HS-27A (cell line): ENCODE measurements around the gene KRT7.

Source experiments
- DNase-seq: peaks from one replicate; pipeline ENCODE4 v3.0.0-alpha.2; 2012; ENCODE audit warnings: low read depth, missing footprints

Gene KRT7

GRCh38 chr12:52211716-52212585, 21.1 kb upstream of the KRT7 start:
- no peak for DNase-seq

DNA sequence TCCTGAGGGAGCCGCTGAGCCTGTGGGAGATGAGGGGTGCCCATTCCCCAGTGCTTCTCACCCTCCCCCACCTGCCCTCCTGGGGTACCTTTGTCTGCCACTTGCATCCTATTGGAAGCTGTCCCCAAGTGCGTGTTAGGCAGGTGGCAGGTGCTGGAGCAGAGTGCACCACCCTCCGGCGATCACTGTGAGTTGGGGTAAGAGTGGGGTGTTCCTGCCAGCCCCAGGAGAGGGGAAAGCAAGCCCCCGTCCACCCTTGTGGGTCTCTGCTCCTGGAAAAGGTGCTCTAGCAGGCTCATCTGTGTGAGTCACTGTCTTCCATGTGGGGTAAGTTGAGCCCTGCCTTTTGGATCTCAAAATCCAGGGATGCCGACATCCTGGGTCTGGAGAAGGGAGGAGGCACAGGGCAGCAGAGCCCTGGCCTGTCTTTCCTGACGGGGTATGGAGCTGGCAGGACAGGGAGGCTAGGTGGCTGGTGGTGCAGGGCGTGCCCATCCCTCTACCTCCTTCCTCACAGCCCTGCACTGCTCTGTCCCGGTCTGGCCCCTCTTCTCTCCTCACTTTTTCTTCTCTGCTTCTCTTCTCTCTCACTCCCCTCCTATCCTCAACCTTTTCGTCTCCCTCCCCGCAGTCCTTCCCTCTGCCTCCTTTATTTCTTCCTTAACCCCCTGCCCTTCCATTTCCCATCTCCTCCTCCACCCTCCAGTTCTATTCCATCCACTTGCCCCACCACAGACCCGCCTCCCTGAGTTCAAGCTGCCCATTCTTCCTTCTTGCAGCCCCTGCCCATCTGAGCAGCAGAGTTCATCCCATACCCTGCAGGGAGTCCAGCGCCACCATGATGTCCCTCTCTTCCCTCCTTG, 20.1 kb upstream of the KRT7 start:
- DNase-seq, result no peak

- no peak for DNase-seq
Measured at GRCh38 chr12:52213564-52214420, 19.3 kb upstream of the KRT7 start.

- DNase-seq, result no peak
Measured at GRCh38 chr12:52214421-52214802, 18.6 kb upstream of the KRT7 start.

DNA sequence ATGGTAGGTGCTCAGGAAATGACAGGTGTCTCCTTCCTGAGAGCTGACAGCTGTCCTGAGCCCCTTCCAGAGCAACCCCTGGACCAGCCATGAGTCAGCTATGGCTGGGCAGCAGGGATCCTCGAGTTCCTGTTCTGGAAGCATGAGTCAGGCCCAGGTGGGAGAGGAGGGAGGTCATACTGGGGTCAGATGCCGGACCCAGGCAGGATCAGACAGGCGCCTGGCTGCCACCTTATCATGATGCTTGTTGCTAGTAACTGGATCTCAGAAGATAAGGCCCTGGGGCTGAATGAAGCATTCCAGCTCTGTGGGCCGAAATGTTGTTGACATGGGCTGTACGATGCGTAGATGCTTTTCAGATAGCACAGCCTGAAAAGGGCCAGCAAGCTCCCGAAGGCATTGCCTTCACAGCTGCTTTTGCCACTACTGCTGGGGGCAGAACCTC, 17.4 kb upstream of the KRT7 start:
- DNase-seq, result no peak

- no peak for DNase-seq
Measured at GRCh38 chr12:52216100-52216499, 16.9 kb upstream of the KRT7 start.

GRCh38 chr12:52216807-52217206, 16.2 kb upstream of the KRT7 start:
- DNase-seq, result no peak

- no peak for DNase-seq
Measured at GRCh38 chr12:52217223-52217622, 15.8 kb upstream of the KRT7 start.

GRCh38 chr12:52218001-52218400, 15.0 kb upstream of the KRT7 start:
- no peak for DNase-seq

- DNase-seq, result no peak
Measured at GRCh38 chr12:52220477-52220876, 12.6 kb upstream of the KRT7 start.

DNA sequence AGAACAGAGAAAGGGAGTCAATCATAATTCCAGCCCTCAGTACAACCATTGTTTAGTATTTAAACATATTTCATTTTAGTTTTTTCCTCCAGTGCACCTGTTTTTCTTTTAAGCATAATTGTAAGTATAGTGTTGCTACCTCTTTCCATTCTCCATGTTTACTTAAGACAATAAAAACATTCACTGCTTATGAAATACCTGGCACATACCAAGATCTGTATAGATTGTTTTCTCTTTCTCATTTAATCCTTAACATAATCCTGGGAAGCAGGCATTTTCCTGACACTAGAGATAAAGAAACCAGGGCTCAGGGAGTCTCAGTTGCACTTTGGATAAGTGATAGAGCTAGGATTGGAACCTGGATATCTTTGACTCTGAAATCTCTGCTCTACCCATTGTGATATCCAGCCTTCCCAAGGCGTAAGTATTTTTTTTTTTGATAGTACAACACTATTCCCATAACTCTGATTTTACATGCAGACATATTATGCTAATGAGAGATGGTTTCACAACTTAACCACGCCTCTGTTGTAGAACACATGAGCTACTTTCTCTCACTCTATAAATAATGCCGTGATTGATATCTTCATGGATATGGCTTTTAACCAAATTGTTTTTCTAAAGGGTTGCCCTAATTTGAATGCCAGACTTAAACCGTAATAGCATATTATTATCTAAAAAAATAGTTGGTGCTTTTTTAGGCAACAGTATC, 11.8 kb upstream of the KRT7 start:
- no peak for DNase-seq

DNA sequence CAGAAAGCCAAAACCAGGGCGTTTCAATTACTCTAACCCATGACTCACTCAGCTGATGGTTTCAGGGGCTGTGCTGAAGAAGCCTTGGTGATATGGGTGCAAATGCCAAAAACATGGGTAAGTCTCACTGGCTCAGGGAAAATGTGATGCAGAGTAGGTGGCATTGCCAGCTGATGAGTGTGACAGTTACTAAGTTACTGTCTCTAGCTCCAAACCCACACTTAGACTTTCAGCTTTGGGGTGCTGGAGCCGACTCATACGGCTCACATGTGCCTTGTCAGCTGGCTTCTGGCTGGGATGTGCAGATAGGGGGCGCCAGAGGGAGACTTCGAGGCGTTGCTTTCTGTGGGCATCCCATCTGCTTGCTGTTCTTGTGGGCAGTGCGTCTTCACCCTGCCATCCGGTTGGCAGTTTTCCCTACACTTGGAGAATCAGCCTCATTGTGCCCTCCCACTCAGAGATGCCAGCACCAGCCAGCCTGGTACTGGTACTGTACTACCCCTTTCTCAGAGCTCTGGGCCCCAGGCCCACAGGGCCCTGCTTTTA, 11.1 kb upstream of the KRT7 start:
- DNase-seq, result peak; percentile 71

DNA sequence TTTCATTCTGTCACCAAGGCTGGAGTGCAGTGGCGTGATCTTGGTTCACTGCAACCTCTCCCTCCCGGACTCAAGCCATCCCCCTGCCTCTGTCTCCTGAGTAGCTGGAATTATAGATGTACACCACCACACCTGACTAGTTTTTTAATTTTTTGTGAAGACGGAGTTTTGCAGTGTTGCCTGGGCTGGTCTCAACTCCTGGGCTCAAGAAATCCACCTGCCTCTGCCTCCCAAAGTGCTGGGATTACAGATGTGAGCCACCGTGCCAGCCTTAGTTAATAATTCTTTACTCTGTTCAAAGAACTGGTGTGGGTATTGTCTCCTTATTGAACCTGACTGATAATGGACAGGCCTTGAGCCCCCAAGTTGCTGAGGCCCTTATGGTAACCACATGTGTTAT, 10.4 kb upstream of the KRT7 start:
- no peak for DNase-seq

DNA sequence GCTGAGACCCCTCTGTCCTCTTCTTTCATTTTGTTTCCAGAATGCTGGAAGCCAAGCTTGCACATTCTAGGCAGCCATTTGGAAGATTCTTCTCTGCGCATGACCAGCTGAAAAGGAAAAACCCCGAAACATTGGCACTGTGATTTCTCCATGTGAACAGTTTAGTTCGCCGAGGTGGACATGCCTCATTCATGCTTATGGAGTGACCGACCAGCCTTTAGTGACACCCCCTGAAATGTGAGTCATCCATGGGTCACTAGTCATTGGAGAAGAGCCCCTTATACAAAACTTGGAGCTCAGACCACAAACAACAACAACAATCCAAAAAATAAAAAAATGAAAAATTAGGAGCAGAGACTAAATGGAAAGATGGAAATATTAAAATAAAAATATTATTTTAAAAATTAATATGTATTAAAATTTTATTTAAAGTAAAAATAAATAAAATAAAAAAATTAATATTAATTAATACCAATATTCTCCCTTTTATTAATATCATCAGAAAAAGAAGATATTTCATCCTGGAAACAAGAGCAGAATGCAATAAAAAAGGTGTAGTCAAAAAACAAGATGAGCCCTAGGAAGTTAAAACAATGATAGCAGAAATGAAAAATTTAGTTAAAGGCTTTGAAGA, 9.5 kb upstream of the KRT7 start:
- no peak for DNase-seq

DNA sequence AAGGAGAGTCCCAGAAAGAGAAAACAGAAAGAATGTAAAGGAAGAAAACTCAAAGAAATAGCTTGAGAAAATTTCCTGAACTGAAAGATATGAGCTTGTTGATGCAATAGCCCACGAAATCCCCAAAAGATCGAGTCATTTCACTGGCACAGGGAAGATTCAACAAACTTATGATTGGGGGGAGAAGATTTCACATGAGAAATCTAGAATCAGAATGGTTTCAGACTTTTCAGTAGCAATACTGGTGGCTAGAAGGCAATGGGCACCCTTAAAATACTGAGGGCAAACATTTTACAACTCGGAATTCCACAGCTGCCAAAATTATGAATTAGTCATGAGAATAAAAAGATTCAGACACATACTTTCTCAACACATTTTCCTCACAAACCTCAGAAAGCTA, 8.9 kb upstream of the KRT7 start:
- DNase-seq, result no peak

DNA sequence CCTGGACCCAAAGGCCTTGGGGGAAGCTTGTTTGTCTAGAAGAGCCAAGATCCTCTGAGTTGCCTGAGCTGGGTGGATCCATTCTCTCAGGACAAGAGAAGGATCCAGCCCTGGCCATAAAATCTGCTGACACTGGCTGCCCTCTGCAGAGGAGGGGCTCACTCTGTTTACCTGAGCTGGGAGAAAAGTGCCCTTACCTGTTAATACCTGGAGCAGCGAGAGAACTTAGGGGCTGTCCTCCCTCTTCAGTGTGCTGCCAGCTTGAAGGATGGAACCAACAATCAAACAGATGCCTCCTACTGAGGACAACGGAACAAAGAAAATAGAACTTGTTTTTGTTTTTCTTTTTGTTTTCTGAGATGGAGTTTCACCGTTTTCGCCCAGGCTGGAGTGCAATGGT, 7.3 kb upstream of the KRT7 start:
- no peak for DNase-seq

- no peak for DNase-seq
Measured at GRCh38 chr12:52226446-52226845, 6.6 kb upstream of the KRT7 start.

GRCh38 chr12:52227606-52228166, 5.4 kb upstream of the KRT7 start:
- no peak for DNase-seq

- DNase-seq, result no peak
Measured at GRCh38 chr12:52228366-52228765, 4.7 kb upstream of the KRT7 start.

DNA sequence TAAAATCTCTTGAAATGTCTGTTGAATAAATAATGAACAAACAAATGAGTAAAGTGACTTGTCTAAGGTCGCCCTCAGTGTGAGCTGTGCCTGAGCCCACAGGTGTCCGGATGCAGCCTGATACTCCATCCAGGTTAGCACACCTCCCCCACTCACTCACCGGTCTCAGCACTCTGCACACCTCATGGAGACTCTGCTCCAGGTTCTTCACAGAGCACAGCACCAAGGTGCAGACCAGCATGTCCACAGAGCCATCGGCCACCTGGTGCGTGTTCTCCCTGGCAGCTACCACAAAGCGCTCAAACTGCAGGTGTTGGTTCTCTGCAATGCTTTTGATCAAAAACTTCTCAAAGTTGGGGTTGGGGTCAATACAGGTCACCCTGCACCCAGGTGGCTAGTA, 4.1 kb upstream of the KRT7 start:
- no peak for DNase-seq
